ENCODE results near the gene SGO2. TPM values are rescaled to one million over a fixed set of nuclear protein-coding genes. Genes with fewer than 3 reads are reported as not detected.
A peak's percentile ranks its signal among the peaks of the same experiment; 100 is the strongest.

SGO2 gene
- total and polyA plus RNA-seq, 2 of the 13 experiments (the other 11 are each of a cell fraction or from before 2014, with no cell fraction given) = 5.1 to 16.2 TPM

DNA sequence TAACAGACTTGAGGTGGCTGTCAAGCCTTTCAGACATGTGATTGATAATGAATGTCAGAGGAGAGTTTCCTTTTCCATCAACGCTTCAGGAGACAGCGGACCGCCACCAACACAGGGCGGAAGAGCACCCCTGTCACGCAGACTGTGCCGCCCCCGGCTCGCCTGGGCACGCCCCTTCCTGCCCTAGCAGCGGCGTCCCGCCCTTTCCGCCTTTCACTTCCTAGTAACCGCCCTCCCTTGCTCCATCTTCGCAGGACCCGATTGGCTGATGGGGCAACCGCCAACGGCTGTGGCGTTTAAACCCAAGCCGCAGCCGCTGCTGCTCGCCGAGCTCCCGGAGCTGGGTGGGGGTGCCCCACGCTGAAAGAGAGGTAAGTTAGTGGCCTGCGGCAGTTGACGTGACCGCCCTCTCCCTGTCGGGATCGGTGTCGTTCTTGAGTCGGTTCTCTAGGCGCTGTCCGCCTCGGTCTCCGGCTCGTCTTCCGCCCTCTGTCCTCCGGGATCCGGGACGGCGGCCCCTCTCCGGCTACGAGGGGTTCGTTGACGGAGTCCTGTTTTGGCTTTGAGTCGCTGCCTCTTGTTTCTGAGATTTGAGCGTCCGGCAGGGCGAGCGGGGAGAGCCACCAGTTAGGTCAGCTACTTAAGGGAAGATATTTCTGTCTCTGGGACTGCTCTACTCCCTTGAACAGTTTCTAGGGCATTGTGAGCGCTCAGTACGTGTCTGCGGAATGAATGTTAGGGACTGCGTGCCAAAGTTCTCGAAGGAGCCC is at the start of gene SGO2 (continued):
- TF ChIP-seq, protein P1, sequence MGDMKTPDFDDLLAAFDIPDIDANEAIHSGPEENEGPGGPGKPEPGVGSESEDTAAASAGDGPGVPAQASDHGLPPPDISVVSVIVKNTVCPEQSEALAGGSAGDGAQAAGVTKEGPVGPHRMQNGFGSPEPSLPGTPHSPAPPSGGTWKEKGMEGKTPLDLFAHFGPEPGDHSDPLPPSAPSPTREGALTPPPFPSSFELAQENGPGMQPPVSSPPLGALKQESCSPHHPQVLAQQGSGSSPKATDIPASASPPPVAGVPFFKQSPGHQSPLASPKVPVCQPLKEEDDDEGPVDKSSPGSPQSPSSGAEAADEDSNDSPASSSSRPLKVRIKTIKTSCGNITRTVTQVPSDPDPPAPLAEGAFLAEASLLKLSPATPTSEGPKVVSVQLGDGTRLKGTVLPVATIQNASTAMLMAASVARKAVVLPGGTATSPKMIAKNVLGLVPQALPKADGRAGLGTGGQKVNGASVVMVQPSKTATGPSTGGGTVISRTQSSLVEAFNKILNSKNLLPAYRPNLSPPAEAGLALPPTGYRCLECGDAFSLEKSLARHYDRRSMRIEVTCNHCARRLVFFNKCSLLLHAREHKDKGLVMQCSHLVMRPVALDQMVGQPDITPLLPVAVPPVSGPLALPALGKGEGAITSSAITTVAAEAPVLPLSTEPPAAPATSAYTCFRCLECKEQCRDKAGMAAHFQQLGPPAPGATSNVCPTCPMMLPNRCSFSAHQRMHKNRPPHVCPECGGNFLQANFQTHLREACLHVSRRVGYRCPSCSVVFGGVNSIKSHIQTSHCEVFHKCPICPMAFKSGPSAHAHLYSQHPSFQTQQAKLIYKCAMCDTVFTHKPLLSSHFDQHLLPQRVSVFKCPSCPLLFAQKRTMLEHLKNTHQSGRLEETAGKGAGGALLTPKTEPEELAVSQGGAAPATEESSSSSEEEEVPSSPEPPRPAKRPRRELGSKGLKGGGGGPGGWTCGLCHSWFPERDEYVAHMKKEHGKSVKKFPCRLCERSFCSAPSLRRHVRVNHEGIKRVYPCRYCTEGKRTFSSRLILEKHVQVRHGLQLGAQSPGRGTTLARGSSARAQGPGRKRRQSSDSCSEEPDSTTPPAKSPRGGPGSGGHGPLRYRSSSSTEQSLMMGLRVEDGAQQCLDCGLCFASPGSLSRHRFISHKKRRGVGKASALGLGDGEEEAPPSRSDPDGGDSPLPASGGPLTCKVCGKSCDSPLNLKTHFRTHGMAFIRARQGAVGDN (CRISPR knock-in tag; IDR thresholded peaks at IDR 0.05) = peak; percentile 93
- no peak for TF ChIP-seq NFE2 (CRISPR knock-in tag; IDR thresholded peaks at IDR 0.05)
- TF ChIP-seq, protein P2, sequence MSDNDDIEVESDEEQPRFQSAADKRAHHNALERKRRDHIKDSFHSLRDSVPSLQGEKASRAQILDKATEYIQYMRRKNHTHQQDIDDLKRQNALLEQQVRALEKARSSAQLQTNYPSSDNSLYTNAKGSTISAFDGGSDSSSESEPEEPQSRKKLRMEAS (IDR thresholded peaks at IDR 0.05) = peak; percentile 87
- no peak for TF ChIP-seq ZNF44 (CRISPR knock-in tag; IDR thresholded peaks at IDR 0.05)
- peak; percentile 56; the same call in 1 of the 2 replicates for TF ChIP-seq SRY (CRISPR knock-in tag; IDR thresholded peaks at IDR 0.05)
- TF ChIP-seq ZMYM3 (CRISPR knock-in tag; IDR thresholded peaks at IDR 0.05) = peak; percentile 50; the same call in 1 of the 2 replicates
- TF ChIP-seq, protein P3, sequence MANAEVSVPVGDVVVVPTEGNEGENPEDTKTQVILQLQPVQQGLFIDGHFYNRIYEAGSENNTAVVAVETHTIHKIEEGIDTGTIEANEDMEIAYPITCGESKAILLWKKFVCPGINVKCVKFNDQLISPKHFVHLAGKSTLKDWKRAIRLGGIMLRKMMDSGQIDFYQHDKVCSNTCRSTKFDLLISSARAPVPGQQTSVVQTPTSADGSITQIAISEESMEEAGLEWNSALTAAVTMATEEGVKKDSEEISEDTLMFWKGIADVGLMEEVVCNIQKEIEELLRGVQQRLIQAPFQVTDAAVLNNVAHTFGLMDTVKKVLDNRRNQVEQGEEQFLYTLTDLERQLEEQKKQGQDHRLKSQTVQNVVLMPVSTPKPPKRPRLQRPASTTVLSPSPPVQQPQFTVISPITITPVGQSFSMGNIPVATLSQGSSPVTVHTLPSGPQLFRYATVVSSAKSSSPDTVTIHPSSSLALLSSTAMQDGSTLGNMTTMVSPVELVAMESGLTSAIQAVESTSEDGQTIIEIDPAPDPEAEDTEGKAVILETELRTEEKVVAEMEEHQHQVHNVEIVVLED (CRISPR knock-in tag; IDR thresholded peaks at IDR 0.05; ENCODE audit: borderline replicate concordance) = peak; percentile 90
- TF ChIP-seq POLR2AphosphoS5 (IDR thresholded peaks at IDR 0.05; ENCODE audit: low read depth, low read length) = peak; percentile 93
- peak; percentile 95 for TF ChIP-seq SIN3B (IDR thresholded peaks at IDR 0.05; ENCODE audit: low read length)
- 0 out of 2 replicates have a peak, but pooled peaks have one; percentile 85 for TF ChIP-seq PCBP1 (IDR thresholded peaks at IDR 0.05; ENCODE audit: borderline replicate concordance, low read depth, low read length)
- no peak; the same call in 1 of the 2 replicates for TF ChIP-seq STAT5B (CRISPR knock-in tag; IDR thresholded peaks at IDR 0.05)
- peak; percentile 76 for TF ChIP-seq ZNF883 (CRISPR knock-in tag; IDR thresholded peaks at IDR 0.05; ENCODE audit: not compliant biosample characterization)
- TF ChIP-seq, protein P4, sequence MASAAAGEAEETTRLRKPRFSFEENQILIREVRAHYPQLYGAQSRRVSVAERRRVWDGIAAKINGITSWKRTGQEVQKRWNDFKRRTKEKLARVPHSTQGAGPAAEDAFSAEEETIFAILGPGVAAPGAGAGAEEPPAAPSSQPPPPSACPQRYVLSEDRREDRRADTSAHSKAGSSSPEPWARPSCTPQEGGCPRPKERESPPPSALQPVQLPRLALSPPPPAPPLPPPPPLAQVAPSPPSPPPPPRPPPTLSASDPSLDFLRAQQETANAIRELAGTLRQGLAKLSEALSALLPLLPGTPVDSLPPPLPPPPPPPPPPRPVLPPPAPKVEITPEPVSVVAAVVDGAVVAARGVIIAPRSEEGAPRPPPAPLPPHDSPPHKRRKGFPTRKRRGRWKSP (CRISPR knock-in tag; IDR thresholded peaks at IDR 0.05) = peak; percentile 84
- TF ChIP-seq, protein P5, sequence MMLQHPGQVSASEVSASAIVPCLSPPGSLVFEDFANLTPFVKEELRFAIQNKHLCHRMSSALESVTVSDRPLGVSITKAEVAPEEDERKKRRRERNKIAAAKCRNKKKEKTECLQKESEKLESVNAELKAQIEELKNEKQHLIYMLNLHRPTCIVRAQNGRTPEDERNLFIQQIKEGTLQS (CRISPR knock-in tag; IDR thresholded peaks at IDR 0.05) = peak; percentile 26; the same call in 1 of the 2 replicates
- peak; percentile 80 for TF ChIP-seq ZNF354B (CRISPR knock-in tag; IDR thresholded peaks at IDR 0.05)
- peak; percentile 75 for TF ChIP-seq ARNTL (CRISPR knock-in tag; IDR thresholded peaks at IDR 0.05)
- peak; percentile 76; the same call in 1 of the 2 replicates for TF ChIP-seq ZNF589 (CRISPR knock-in tag; conservative IDR thresholded peaks at IDR 0.05)
- TF ChIP-seq ZNF12 (CRISPR knock-in tag; IDR thresholded peaks at IDR 0.05) = peak; percentile 70; the same call in 1 of the 2 replicates
- no peak for TF ChIP-seq PHB2 (IDR thresholded peaks at IDR 0.05; ENCODE audit: partially characterized antibody)
- peak; percentile 96 for TF ChIP-seq ARID2 (CRISPR knock-in tag; IDR thresholded peaks at IDR 0.05; ENCODE audit: borderline replicate concordance)
- TF ChIP-seq ZSCAN12 (CRISPR knock-in tag; IDR thresholded peaks at IDR 0.05) = no peak
- TF ChIP-seq ZNF569 (CRISPR knock-in tag; IDR thresholded peaks at IDR 0.05; ENCODE audit: borderline replicate concordance) = no peak
- TF ChIP-seq KAT8 (CRISPR knock-in tag; IDR thresholded peaks at IDR 0.05) = peak; percentile 99

Data from HepG2 (cell line).